Subcutaneous abdominal adipose tissue (tissue), 5 donors: ENCODE measurements around the gene SHMT2.

Experiments used
- H3K27ac ChIP-seq: one replicate; pipeline ENCODE4 v1.7.0; 2013; ENCODE audit warnings: low read depth, mild to moderate bottlenecking, inconsistent platforms, low read length, moderate library complexity
- H3K27me3 ChIP-seq, 5 donors: one replicate each; pipeline ENCODE4 v1.7.0; 2013; ENCODE audit warnings: low read length in 5 of 5, inconsistent platforms in 1 of 5; ENCODE audit not compliant: control insufficient read depth in 5 of 5, insufficient read depth in 4 of 5
- H3K36me3 ChIP-seq, 5 donors: one replicate each; pipeline ENCODE4 v1.7.0; 2013; ENCODE audit warnings: low read length in 5 of 5; ENCODE audit not compliant: control insufficient read depth in 5 of 5, insufficient read depth in 5 of 5
- H3K4me1 ChIP-seq, 5 donors: one replicate each; pipeline ENCODE4 v1.7.0; 2013; ENCODE audit warnings: low read length in 5 of 5, mild to moderate bottlenecking in 3 of 5, moderate library complexity in 1 of 5; ENCODE audit not compliant: control insufficient read depth in 5 of 5, insufficient read depth in 5 of 5
- H3K4me3 ChIP-seq, 5 donors: one replicate each; pipeline ENCODE4 v1.7.0; 2013; ENCODE audit warnings: low read length in 5 of 5, low read depth in 1 of 5
- H3K9ac ChIP-seq, 5 donors: one replicate each; pipeline ENCODE4 v1.7.0; 2013; ENCODE audit warnings: low read length in 5 of 5, mild to moderate bottlenecking in 4 of 5, moderate library complexity in 3 of 5
- H3K9me3 ChIP-seq, 5 donors: one replicate each; pipeline ENCODE4 v1.7.0; 2013; ENCODE audit warnings: low read length in 5 of 5; ENCODE audit not compliant: control insufficient read depth in 5 of 5
- donor health status: healthy.
- donor health status: healthy.
- donor health status: healthy.
- donor health status: healthy.
- donor health status: healthy.

The SHMT2 gene

GRCh38 chr12:57195611-57196371 is 33.7 kb upstream of the SHMT2 start:
- Histone ChIP-seq H3K27ac (no peak overlapping the region), H3K4me1 (peaks cover 0 to 8% (median 0%) of the 10 kb centered on the region in 5 donors), H3K36me3 (peaks cover 0 to 100% (median 100%) of the 10 kb centered on the region in 5 donors)

DNA sequence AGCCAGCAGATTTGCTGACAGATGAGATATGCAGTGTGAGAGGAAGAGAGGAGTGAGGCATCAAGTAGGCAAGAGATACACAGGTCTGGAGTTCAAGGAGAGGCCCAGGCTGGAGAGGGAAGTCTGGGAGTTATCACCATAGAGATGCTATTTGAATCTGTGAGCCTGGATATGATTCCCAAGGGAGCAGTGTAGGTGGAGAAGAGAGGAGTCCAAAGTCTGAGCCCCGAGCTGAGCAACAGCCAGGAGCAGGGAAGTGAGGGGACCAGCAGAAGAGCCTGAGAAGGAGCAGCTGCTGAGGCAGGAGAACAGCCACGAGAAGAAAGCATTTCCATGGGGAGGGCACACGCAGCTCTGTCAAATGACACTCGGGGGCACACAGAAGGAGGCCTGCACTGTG is 33.1 kb upstream of the SHMT2 start:
- H3K9me3 ChIP-seq: no peaks in the 10 kb centered on the region
- H3K4me3 ChIP-seq: no peak overlapping the region
- peaks cover 0 to 8% (median 0%) of the 10 kb centered on the region in 5 donors for H3K4me1 ChIP-seq
- H3K27ac ChIP-seq: no peak overlapping the region
- no peaks in the 10 kb centered on the region for H3K27me3 ChIP-seq
- no peak overlapping the region for H3K9ac ChIP-seq
- peaks cover 0 to 100% (median 100%) of the 10 kb centered on the region in 5 donors for H3K36me3 ChIP-seq

More at GRCh38 chr12:57195611-57196371, 33.7 kb upstream of the SHMT2 start:
- H3K27me3 ChIP-seq: no peaks in the 10 kb centered on the region
- no peak overlapping the region for H3K9ac ChIP-seq
- H3K9me3 ChIP-seq: no peaks in the 10 kb centered on the region
- H3K4me3 ChIP-seq: no peak overlapping the region

GRCh38 chr12:57196956-57197355 is 32.6 kb upstream of the SHMT2 start:
- H3K36me3 ChIP-seq: peaks cover 0 to 100% (median 100%) of the 10 kb centered on the region in 5 donors
- H3K4me3 ChIP-seq: no peak overlapping the region
- no peaks in the 10 kb centered on the region for H3K9me3 ChIP-seq
- H3K27ac ChIP-seq: no peak overlapping the region
- H3K9ac ChIP-seq: no peak overlapping the region
- H3K27me3 ChIP-seq: no peaks in the 10 kb centered on the region
- H3K4me1 ChIP-seq: peaks cover 0 to 8% (median 0%) of the 10 kb centered on the region in 5 donors

- peaks cover 0 to 100% (median 99%) of the 10 kb centered on the region in 5 donors for H3K36me3 ChIP-seq
- no peak overlapping the region for H3K4me3 ChIP-seq
- H3K27me3 ChIP-seq: no peaks in the 10 kb centered on the region
- no peaks in the 10 kb centered on the region for H3K9me3 ChIP-seq
- no peak overlapping the region for H3K9ac ChIP-seq
- H3K27ac ChIP-seq: no peak overlapping the region
- H3K4me1 ChIP-seq: peaks cover 0 to under 1% (median 0%) of the 10 kb centered on the region in 5 donors
These were observed 31.2 kb upstream of the SHMT2 start for GRCh38 chr12:57198329-57198728.

GRCh38 chr12:57199191-57199590 is 30.3 kb upstream of the SHMT2 start:
- Histone ChIP-seq H3K27me3 (no peaks in the 10 kb centered on the region), H3K36me3 (peaks cover 0 to 100% (median 99%) of the 10 kb centered on the region in 5 donors), H3K27ac (no peak overlapping the region)

GRCh38 chr12:57200497-57200896 is 29.0 kb upstream of the SHMT2 start:
- no peak overlapping the region for H3K27ac ChIP-seq
- H3K27me3 ChIP-seq: no peaks in the 10 kb centered on the region
- peaks cover 0 to 100% (median 99%) of the 10 kb centered on the region in 5 donors for H3K36me3 ChIP-seq
- no peak overlapping the region for H3K9ac ChIP-seq
- H3K9me3 ChIP-seq: no peaks in the 10 kb centered on the region
- no peak overlapping the region for H3K4me3 ChIP-seq
- H3K4me1 ChIP-seq: no peaks in the 10 kb centered on the region

More at GRCh38 chr12:57199191-57199590, 30.3 kb upstream of the SHMT2 start:
- H3K4me3 ChIP-seq: no peak overlapping the region
- H3K4me1 ChIP-seq: no peaks in the 10 kb centered on the region
- H3K9ac ChIP-seq: no peak overlapping the region
- no peaks in the 10 kb centered on the region for H3K9me3 ChIP-seq

- Histone ChIP-seq H3K9ac (no peak overlapping the region), H3K4me3 (no peak overlapping the region), H3K27ac (no peak overlapping the region), H3K9me3 (no peaks in the 10 kb centered on the region), H3K4me1 (no peaks in the 10 kb centered on the region), H3K27me3 (no peaks in the 10 kb centered on the region), H3K36me3 (peaks cover 0 to 100% (median 99%) of the 10 kb centered on the region in 5 donors)
These were observed 28.3 kb upstream of the SHMT2 start for GRCh38 chr12:57201219-57201618.

GRCh38 chr12:57201631-57202030 is 27.9 kb upstream of the SHMT2 start:
- no peak overlapping the region for H3K27ac ChIP-seq
- no peak overlapping the region for H3K4me3 ChIP-seq
- H3K9me3 ChIP-seq: no peaks in the 10 kb centered on the region
- H3K27me3 ChIP-seq: no peaks in the 10 kb centered on the region
- H3K4me1 ChIP-seq: no peaks in the 10 kb centered on the region
- peaks cover 0 to 100% (median 99%) of the 10 kb centered on the region in 5 donors for H3K36me3 ChIP-seq
- no peak overlapping the region for H3K9ac ChIP-seq

DNA sequence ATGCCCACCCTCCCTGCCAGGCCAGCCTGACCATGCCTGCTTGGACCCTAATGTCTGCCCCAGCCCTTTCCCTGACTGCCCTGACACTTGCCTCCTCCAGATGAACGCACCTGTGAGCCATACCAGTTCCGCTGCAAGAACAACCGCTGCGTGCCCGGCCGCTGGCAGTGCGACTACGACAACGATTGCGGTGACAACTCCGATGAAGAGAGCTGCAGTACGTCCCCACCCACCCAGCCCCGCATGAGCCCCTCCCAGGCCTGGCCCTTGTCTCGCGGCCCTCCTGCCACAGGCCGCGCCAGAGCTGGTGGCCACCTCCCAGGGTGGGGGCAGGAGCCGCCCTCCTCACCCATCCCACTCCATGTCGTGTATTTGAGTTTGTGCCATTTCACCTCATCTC is 27.2 kb upstream of the SHMT2 start:
- H3K36me3 ChIP-seq: peaks cover 0 to 95% (median 94%) of the 10 kb centered on the region in 5 donors
- no peaks in the 10 kb centered on the region for H3K27me3 ChIP-seq

DNA sequence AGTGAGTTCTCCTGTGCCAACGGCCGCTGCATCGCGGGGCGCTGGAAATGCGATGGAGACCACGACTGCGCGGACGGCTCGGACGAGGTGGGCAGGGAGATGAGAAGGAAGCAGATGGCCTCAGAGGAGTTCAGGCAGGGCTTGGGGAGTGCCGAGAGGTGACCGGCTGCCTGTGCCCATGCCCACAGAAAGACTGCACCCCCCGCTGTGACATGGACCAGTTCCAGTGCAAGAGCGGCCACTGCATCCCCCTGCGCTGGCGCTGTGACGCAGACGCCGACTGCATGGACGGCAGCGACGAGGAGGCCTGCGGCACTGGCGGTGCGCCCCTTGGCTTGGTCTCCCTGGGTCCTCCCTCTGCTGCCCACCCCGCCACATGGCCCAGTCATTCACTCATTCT is 26.3 kb upstream of the SHMT2 start:
- Histone ChIP-seq H3K4me1 (no peaks in the 10 kb centered on the region), H3K9ac (no peak overlapping the region), H3K9me3 (no peaks in the 10 kb centered on the region), H3K4me3 (no peak overlapping the region), H3K27me3 (no peaks in the 10 kb centered on the region), H3K27ac (no peak overlapping the region), H3K36me3 (peaks cover 0 to 95% (median 93%) of the 10 kb centered on the region in 5 donors)

More for the DNA sequence above, 27.2 kb upstream of the SHMT2 start:
- no peak overlapping the region for H3K4me3 ChIP-seq
- H3K9ac ChIP-seq: no peak overlapping the region
- H3K9me3 ChIP-seq: no peaks in the 10 kb centered on the region
- no peaks in the 10 kb centered on the region for H3K4me1 ChIP-seq
- no peak overlapping the region for H3K27ac ChIP-seq
